WTC11 (cell line): Measurements from ENCODE around the gene STXBP6. TPM values are rescaled to one million over a fixed set of nuclear protein-coding genes. Genes with fewer than 3 reads are reported as not detected.

ENCODE experiments used
- ATAC-seq: fragments of 200-7000 bp; cut with Tn5 transposase; 2 replicates; pipeline ENCODE4 v1.10.0; 2021; ENCODE audit warnings: mild to moderate bottlenecking, moderate library complexity
- CTCF ChIA-PET: fragments of 300-600 bp; sonication (Branson Sonifier 250); formaldehyde crosslinking; loops from one replicate; lab custom pipeline; 2021; ENCODE audit warnings: antibody characterized with exemption; lab: Charles Lee
- POLR2A ChIA-PET: fragments of 350-600 bp; sonication (Branson Sonifier 250); formaldehyde crosslinking; loops from one replicate; lab custom pipeline; 2021; ENCODE audit warnings: antibody characterized with exemption; lab: Charles Lee
- DNase-seq: peaks from one replicate; pipeline ENCODE4 v3.0.0; 2021; ENCODE audit warnings: low spot score
- H3K27ac Mint-ChIP-seq: 2 replicates; pipeline ENCODE4 v1.8.0; 2021; ENCODE audit warnings: mixed read lengths
- H3K27me3 Mint-ChIP-seq: 2 replicates; pipeline ENCODE4 v1.8.0; 2021; ENCODE audit warnings: low read depth, mild to moderate bottlenecking, moderate library complexity, mixed read lengths
- H3K36me3 Mint-ChIP-seq: 2 replicates; pipeline ENCODE4 v1.8.0; 2021; ENCODE audit warnings: mixed read lengths
- H3K4me1 Mint-ChIP-seq: 2 replicates; pipeline ENCODE4 v1.8.0; 2022; ENCODE audit warnings: mixed read lengths
- H3K4me3 Mint-ChIP-seq: 2 replicates; pipeline ENCODE4 v1.8.0; 2021; ENCODE audit warnings: mild to moderate bottlenecking, moderate library complexity, mixed read lengths
- H3K9me3 Mint-ChIP-seq: 2 replicates; pipeline ENCODE4 v1.8.0; 2021; ENCODE audit warnings: mixed read lengths
- CREM ChIP-seq: sonication (generic); formaldehyde crosslinking; IDR thresholded peaks from 2 replicates; pipeline ENCODE4 v1.8.1; 2022; ENCODE audit warnings: mild to moderate bottlenecking, missing genetic modification reagents, moderate library complexity
- ESRRA ChIP-seq: sonication (generic); formaldehyde crosslinking; IDR thresholded peaks from 2 replicates; pipeline ENCODE4 v1.8.1; 2022; ENCODE audit warnings: mild to moderate bottlenecking, missing genetic modification reagents, borderline replicate concordance
- FOXJ3 ChIP-seq: sonication (generic); formaldehyde crosslinking; IDR thresholded peaks from 2 replicates; pipeline ENCODE4 v1.9.0; 2021; ENCODE audit warnings: missing genetic modification reagents, mild to moderate bottlenecking, borderline replicate concordance
- FOXP4 ChIP-seq: sonication (generic); formaldehyde crosslinking; IDR thresholded peaks from 2 replicates; pipeline ENCODE4 v1.8.0; 2022; ENCODE audit warnings: mild to moderate bottlenecking, missing genetic modification reagents
- GTF2I ChIP-seq: fragments of 250-450 bp; sonication (Bioruptor Pico); conservative IDR thresholded peaks from 2 replicates; pipeline ENCODE4 v1.4.0; 2021; ENCODE audit warnings: mild to moderate bottlenecking
- KAT7 ChIP-seq: sonication (generic); formaldehyde crosslinking; IDR thresholded peaks from 2 replicates; pipeline ENCODE4 v1.8.1; 2023; ENCODE audit warnings: missing genetic modification reagents, mild to moderate bottlenecking, borderline replicate concordance
- NR1H2 ChIP-seq: sonication (generic); formaldehyde crosslinking; IDR thresholded peaks from 2 replicates; pipeline ENCODE4 v1.9.0; 2021; ENCODE audit warnings: mild to moderate bottlenecking, moderate library complexity, missing genetic modification reagents
- SMAD3 ChIP-seq: sonication (generic); formaldehyde crosslinking; IDR thresholded peaks from 2 replicates; pipeline ENCODE4 v1.8.0; 2022; ENCODE audit warnings: missing genetic modification reagents, mild to moderate bottlenecking, borderline replicate concordance
- SMAD4 ChIP-seq: sonication (generic); formaldehyde crosslinking; IDR thresholded peaks from 2 replicates; pipeline ENCODE4 v1.8.0; 2022; ENCODE audit warnings: mild to moderate bottlenecking, missing genetic modification reagents
- TEAD4 ChIP-seq: sonication (generic); formaldehyde crosslinking; IDR thresholded peaks from 2 replicates; pipeline ENCODE4 v1.8.0; 2022; ENCODE audit warnings: mild to moderate bottlenecking, missing genetic modification reagents
- TP53 ChIP-seq: sonication (generic); formaldehyde crosslinking; IDR thresholded peaks from 2 replicates; pipeline ENCODE4 v1.8.1; 2023; ENCODE audit warnings: mild to moderate bottlenecking, missing genetic modification reagents
- USF1 ChIP-seq: sonication (generic); formaldehyde crosslinking; IDR thresholded peaks from 2 replicates; pipeline ENCODE4 v1.8.0; 2022; ENCODE audit warnings: mild to moderate bottlenecking, missing genetic modification reagents
- ZBTB21 ChIP-seq: sonication (generic); formaldehyde crosslinking; IDR thresholded peaks from 2 replicates; pipeline ENCODE4 v1.8.1; 2023; ENCODE audit warnings: mild to moderate bottlenecking, missing genetic modification reagents, borderline replicate concordance
- ZMAT4 ChIP-seq: fragments of 250-450 bp; sonication (Bioruptor Pico); IDR thresholded peaks from 2 replicates; pipeline ENCODE4 v1.9.0; 2021; ENCODE audit warnings: mild to moderate bottlenecking
- ZNF121 ChIP-seq: sonication (generic); formaldehyde crosslinking; IDR thresholded peaks from 2 replicates; pipeline ENCODE4 v1.8.0; 2023; ENCODE audit warnings: missing genetic modification reagents
- ZNF138 ChIP-seq: sonication (generic); formaldehyde crosslinking; conservative IDR thresholded peaks from 2 replicates; pipeline ENCODE4 v1.8.1; 2022; ENCODE audit warnings: mild to moderate bottlenecking, moderate library complexity, missing genetic modification reagents
- ZNF219 ChIP-seq: sonication (generic); formaldehyde crosslinking; IDR thresholded peaks from 2 replicates; pipeline ENCODE4 v1.8.0; 2023; ENCODE audit warnings: missing genetic modification reagents, mild to moderate bottlenecking, borderline replicate concordance
- ZNF232 ChIP-seq: sonication (generic); formaldehyde crosslinking; IDR thresholded peaks from 2 replicates; pipeline ENCODE4 v1.8.0; 2022; ENCODE audit warnings: mild to moderate bottlenecking, missing genetic modification reagents
- ZNF281 ChIP-seq: sonication (generic); formaldehyde crosslinking; IDR thresholded peaks from 2 replicates; pipeline ENCODE4 v1.8.0; 2023; ENCODE audit warnings: mild to moderate bottlenecking, missing genetic modification reagents
- ZNF396 ChIP-seq: fragments of 250-450 bp; sonication (Bioruptor Pico); IDR thresholded peaks from 2 replicates; pipeline ENCODE4 v1.8.0; 2021; ENCODE audit warnings: mild to moderate bottlenecking, moderate library complexity, borderline replicate concordance
- ZNF532 ChIP-seq: fragments of 250-450 bp; sonication (Bioruptor Pico); IDR thresholded peaks from 2 replicates; pipeline ENCODE4 v1.9.0; 2021; ENCODE audit warnings: mild to moderate bottlenecking, borderline replicate concordance
- ZNF671 ChIP-seq: fragments of 250-450 bp; sonication (Bioruptor Pico); IDR thresholded peaks from 2 replicates; pipeline ENCODE4 v1.8.0; 2021; ENCODE audit warnings: mild to moderate bottlenecking
- total RNA-seq: library from RNA; stranded (reverse); gene quantifications from 3 replicates; pipeline ENCODE4 v1.2.3, GENCODE V29; 2021

The STXBP6 gene
- total RNA-seq, 1 experiment from 2014 or later: 4.2 TPM

DNA sequence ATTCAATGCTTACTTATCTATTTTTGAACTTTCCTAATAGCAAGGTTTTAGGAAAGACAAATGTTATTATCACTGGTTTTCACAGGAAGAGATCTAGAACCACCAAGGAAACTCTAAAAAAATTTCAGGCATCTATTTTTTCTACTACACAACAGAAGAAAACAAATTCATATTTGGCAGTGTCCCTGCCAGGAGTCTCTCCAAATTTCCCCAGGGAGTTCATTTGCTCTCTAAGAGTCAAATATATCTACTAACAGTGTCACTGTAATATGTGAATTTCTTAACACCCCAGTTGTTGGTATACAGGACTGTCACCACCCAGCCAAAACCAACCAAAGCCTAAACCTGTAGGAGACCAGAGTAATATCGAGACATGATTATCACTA is 83.4 kb downstream of the STXBP6 start:
- no peak for TF ChIP-seq ZBTB21 (CRISPR knock-in tag)
- no peak for TF ChIP-seq ESRRA (CRISPR knock-in tag)
- TF ChIP-seq USF1 (CRISPR knock-in tag): no peak
- TF ChIP-seq ZNF138 (CRISPR knock-in tag): no peak
- TF ChIP-seq FOXJ3 (CRISPR knock-in tag): no peak
- TF ChIP-seq SMAD4 (CRISPR knock-in tag): no peak
- peaks cover 8% of the 10 kb centered on the region; the same call in 1 of the 2 replicates for H3K4me1 Mint-ChIP-seq
- no peaks in the 10 kb centered on the region for H3K27me3 Mint-ChIP-seq
- ChIA-PET POLR2A (no interaction called here), CTCF (no interaction called here)
- ATAC-seq: no peak
- DNase-seq: no peak
- H3K9me3 Mint-ChIP-seq: no peaks in the 10 kb centered on the region
- H3K27ac Mint-ChIP-seq: no peak overlapping the region
- H3K4me3 Mint-ChIP-seq: no peak overlapping the region
- no peaks in the 10 kb centered on the region for H3K36me3 Mint-ChIP-seq

GRCh38 chr14:24965934-24966578 is 83.9 kb downstream of the STXBP6 start:
- DNase-seq: no peak
- no peak overlapping the region for H3K27ac Mint-ChIP-seq
- ATAC-seq: no peak
- H3K9me3 Mint-ChIP-seq: no peaks in the 10 kb centered on the region
- no peaks in the 10 kb centered on the region for H3K36me3 Mint-ChIP-seq
- ChIA-PET CTCF (interaction anchor here (0.7 kb wide), 1 partner anchor 187 kb away, joined by 3 read pairs; no protein-coding TSS in a partner anchor), POLR2A (no interaction called here)
- peaks cover 8% of the 10 kb centered on the region; the same call in 1 of the 2 replicates for H3K4me1 Mint-ChIP-seq
- no peaks in the 10 kb centered on the region for H3K27me3 Mint-ChIP-seq
- no peak for TF ChIP-seq ZNF396 (CRISPR knock-in tag)
- no peak for TF ChIP-seq GTF2I (CRISPR knock-in tag)
- no peak for TF ChIP-seq KAT7 (CRISPR knock-in tag)
- no peak overlapping the region for H3K4me3 Mint-ChIP-seq

DNA sequence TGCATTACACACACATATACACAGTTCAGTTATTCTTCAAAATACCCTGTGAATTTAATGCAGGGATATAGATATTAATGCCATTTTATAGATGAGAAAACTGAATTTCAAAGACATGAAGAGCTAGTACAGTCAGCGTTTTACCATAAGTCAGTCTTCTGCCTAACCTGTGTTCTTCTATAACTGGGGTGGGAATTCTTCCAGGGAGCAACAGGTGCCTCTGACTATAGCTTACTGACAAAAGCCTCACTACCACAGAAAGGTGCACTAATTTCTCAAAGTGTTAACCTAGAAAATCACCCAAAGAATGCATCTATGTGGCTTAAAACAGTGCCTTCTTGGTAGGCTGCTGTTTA is 84.4 kb downstream of the STXBP6 start:
- ATAC-seq (no peak), DNase-seq (no peak)
- H3K4me3 Mint-ChIP-seq: no peak overlapping the region
- ChIA-PET POLR2A (no interaction called here), CTCF (interaction anchor here (0.7 kb wide), 1 partner anchor 187 kb away, joined by 3 read pairs; no protein-coding TSS in a partner anchor)
- H3K27ac Mint-ChIP-seq: no peak overlapping the region
- no peaks in the 10 kb centered on the region for H3K9me3 Mint-ChIP-seq
- H3K4me1 Mint-ChIP-seq: peaks cover 8% of the 10 kb centered on the region; the same call in 1 of the 2 replicates
- H3K27me3 Mint-ChIP-seq: no peaks in the 10 kb centered on the region
- no peaks in the 10 kb centered on the region for H3K36me3 Mint-ChIP-seq
- no peak for TF ChIP-seq SMAD3 (CRISPR knock-in tag)
- TF ChIP-seq ZNF532: no peak
- no peak for TF ChIP-seq ZNF281 (CRISPR knock-in tag)
- TF ChIP-seq ZNF671: no peak
- TF ChIP-seq CREM (CRISPR knock-in tag): no peak
- TF ChIP-seq GTF2I (CRISPR knock-in tag): no peak
- no peak for TF ChIP-seq NR1H2
- no peak for TF ChIP-seq TEAD4 (CRISPR knock-in tag)
- TF ChIP-seq ZNF121 (CRISPR knock-in tag): no peak
- TF ChIP-seq ZMAT4 (CRISPR knock-in tag): no peak
- no peak for TF ChIP-seq TP53 (CRISPR knock-in tag)
- no peak for TF ChIP-seq FOXP4 (CRISPR knock-in tag)
- TF ChIP-seq ZNF219 (CRISPR knock-in tag): no peak
- no peak for TF ChIP-seq ZNF232 (CRISPR knock-in tag)
